Endothelial cell of umbilical vein (primary cell): Measurements from ENCODE around the gene NMNAT3. TPM values are rescaled to one million over a fixed set of nuclear protein-coding genes. Genes with fewer than 3 reads are reported as not detected.

Experiments
- Bru-seq: library from RNA; stranded (reverse); fragments of 400-500 nt; gene quantifications from one replicate; lab custom pipeline; 2021; lab: Mats Ljungman, UMichigan
- BruChase-seq, 2 experiments: library from RNA; stranded (reverse); fragments of 400-500 nt; gene quantifications; one replicate each; lab custom pipeline; 2021; lab: Mats Ljungman, UMichigan
- BruUV-seq: library from RNA; stranded (reverse); fragments of 400-500 nt; replicated peaks from 2 replicates; lab custom pipeline; 2021; lab: Mats Ljungman, UMichigan
- CTCF ChIA-PET: fragments of 300-600, 350-600 bp; sonication (Branson Sonifier 250); formaldehyde crosslinking; loops from one replicate; lab custom pipeline; 2021; ENCODE audit warnings: antibody characterized with exemption, inconsistent platforms; lab: Charles Lee
- POLR2A ChIA-PET: fragments of 300-600, 350-600 bp; sonication (Branson Sonifier 250); formaldehyde crosslinking; loops from one replicate; lab custom pipeline; 2021; ENCODE audit warnings: antibody characterized with exemption, inconsistent platforms; lab: Charles Lee
- DNase-seq: peaks from one replicate; pipeline ENCODE4 v3.0.0-alpha.2; 2011; ENCODE audit warnings: low read depth, low spot score
- FAIRE-seq: peaks from 2 replicates; lab custom pipeline; 2011; peaks lifted over from hg19 to GRCh38; lab: Jason Lieb, UNC
- H2AFZ ChIP-seq: 2 replicates; pipeline ENCODE4 v1.6.0; 2012; ENCODE audit warnings: low read depth, low read length, control low read depth, inconsistent platforms
- H3K27ac ChIP-seq: 2 replicates; pipeline ENCODE4 v1.5.1; 2011; ENCODE audit warnings: low read depth, mild to moderate bottlenecking, control low read depth, low read length, moderate library complexity; ENCODE audit not compliant: insufficient read depth
- H3K27me3 ChIP-seq, 2 experiments: 2 replicates each; pipeline versions ENCODE4 v1.6.0 to v1.6.1; 2011; ENCODE audit warnings: low read length in 2 of 2, mixed read lengths in 1 of 2; ENCODE audit not compliant: control insufficient read depth in 2 of 2, insufficient read depth in 2 of 2
- H3K36me3 ChIP-seq, 2 experiments: 2 replicates in 1 of 2; 3 replicates in 1 of 2; pipeline ENCODE4 v1.5.1; 2011; ENCODE audit warnings: low read length in 2 of 2, mild to moderate bottlenecking in 1 of 2, moderate library complexity in 1 of 2; ENCODE audit not compliant: control insufficient read depth in 2 of 2, insufficient read depth in 2 of 2; ENCODE audit errors: extremely low read depth in 1 of 2
- H3K4me1 ChIP-seq: 3 replicates; pipeline ENCODE4 v1.5.1; 2011; ENCODE audit warnings: mild to moderate bottlenecking, low read length; ENCODE audit not compliant: control insufficient read depth, insufficient read depth; ENCODE audit errors: extremely low read depth
- H3K4me2 ChIP-seq: 2 replicates; pipeline ENCODE4 v1.6.1; 2011; ENCODE audit warnings: low read length, control low read depth, mixed read lengths; ENCODE audit not compliant: insufficient read depth
- H3K4me3 ChIP-seq, 3 experiments: fragments of 200-600 bp in 1 of 3; sonication (generic), shearing (Covaris generic) in 1 of 3; replicated peaks in 1 of 3; 2 replicates each; pipeline ENCODE4 v1.5.1; 2011 to 2016; ENCODE audit warnings: control low read depth in 3 of 3, low read length in 3 of 3, mild to moderate bottlenecking in 2 of 3, inconsistent platforms in 1 of 3, low read depth in 1 of 3, moderate library complexity in 1 of 3; ENCODE audit not compliant: insufficient read depth in 1 of 3
- H3K79me2 ChIP-seq: 2 replicates; pipeline ENCODE4 v1.6.0; 2012; ENCODE audit warnings: low read length, inconsistent platforms; ENCODE audit not compliant: control insufficient read depth, insufficient read depth
- H3K9ac ChIP-seq: replicated peaks from 2 replicates; pipeline ENCODE3; 2011; ENCODE audit warnings: low read length, control low read depth; ENCODE audit not compliant: insufficient read depth; ENCODE audit errors: extremely low read depth
- H3K9me1 ChIP-seq: replicated peaks from 3 replicates; pipeline ENCODE4 v1.6.0; 2011; ENCODE audit warnings: mild to moderate bottlenecking, low read length; ENCODE audit not compliant: control insufficient read depth, insufficient read depth; ENCODE audit errors: extremely low read depth
- H3K9me3 ChIP-seq: replicated peaks from 2 replicates; pipeline ENCODE4 v1.5.1; 2012; ENCODE audit warnings: low read length, inconsistent platforms; ENCODE audit not compliant: control insufficient read depth, insufficient read depth
- H4K20me1 ChIP-seq: replicated peaks from 2 replicates; pipeline ENCODE3; 2011; ENCODE audit warnings: mild to moderate bottlenecking, low read length; ENCODE audit not compliant: control insufficient read depth, insufficient read depth; ENCODE audit errors: extremely low read depth
- EZH2 ChIP-seq: IDR thresholded peaks from 2 replicates; pipeline ENCODE4 v1.6.1; 2012; ENCODE audit warnings: borderline replicate concordance, low read depth, mild to moderate bottlenecking, moderate library complexity, low read length, inconsistent platforms; ENCODE audit not compliant: severe bottlenecking
- FOS ChIP-seq: IDR thresholded peaks from 2 replicates; pipeline ENCODE4 v1.6.1; 2011; ENCODE audit warnings: mild to moderate bottlenecking, low read length, moderate library complexity, borderline replicate concordance; ENCODE audit not compliant: insufficient read depth
- GATA2 ChIP-seq: IDR thresholded peaks from 2 replicates; pipeline ENCODE4 v1.7.0; 2011; ENCODE audit warnings: low read depth, mild to moderate bottlenecking, moderate library complexity, mixed read lengths, low read length; ENCODE audit not compliant: insufficient read length, insufficient read depth
- JUN ChIP-seq: IDR thresholded peaks from 2 replicates; pipeline ENCODE4 v1.6.1; 2011; ENCODE audit warnings: borderline replicate concordance, low read depth; ENCODE audit not compliant: insufficient read length, insufficient read depth
- MYC ChIP-seq: IDR thresholded peaks from one replicate; pipeline ENCODE4 v1.6.1; 2011; ENCODE audit warnings: mild to moderate bottlenecking, low read depth, low read length
- POLR2A ChIP-seq: IDR thresholded peaks from 2 replicates; pipeline ENCODE4 v1.6.1; 2012; ENCODE audit warnings: low read depth, mild to moderate bottlenecking, control low read depth, low read length
- POLR2AphosphoS5 ChIP-seq: IDR thresholded peaks from 2 replicates; pipeline ENCODE4 v1.6.1; 2012; ENCODE audit warnings: low read depth, mild to moderate bottlenecking, control low read depth, low read length, moderate library complexity; ENCODE audit not compliant: insufficient read depth
- dilution Hi-C: fragments of 300-500 bp; cut with MboI; formaldehyde crosslinking; loops from one replicate; pipeline ENCODE4 v1.15.0; 2019; ENCODE audit warnings: low sequenced_read_pairs; ENCODE audit not compliant: extremely low pct_ligation_motif_present
- intact Hi-C: fragments of 100-400 bp; cut with micrococcal nuclease; formaldehyde crosslinking; loops from one replicate; pipeline ENCODE4 v1.10.0; 2022
- long read RNA-seq: library from polyadenylated mRNA; stranded (forward); transcript quantifications from one replicate; pipeline ENCODE4 v2.0.0, GENCODE V29; 2021
- polyA minus RNA-seq, 3 experiments: library from RNA; depleted of rRNA, polyadenylated mRNA; stranded (reverse); fragments of >200 nt; gene quantifications; 1 replicate in 1 of 3; 2 replicates in 2 of 3; pipeline ENCODE4 v1.2.3, GENCODE V29; 2011
- polyA plus RNA-seq, 4 experiments: library from polyadenylated mRNA; depleted of rRNA in 3 of 4; stranded (reverse) in 3 of 4; unstranded in 1 of 4; fragments of >200 nt; gene quantifications; 2 replicates each; pipeline versions ENCODE4 v1.2.1 to v1.2.3, GENCODE V29; 2011 to 2012; ENCODE audit warnings: missing spikeins in 1 of 4
- total RNA-seq: library from RNA; stranded (reverse); gene quantifications from 2 replicates; pipeline ENCODE4 v1.2.3, GENCODE V29; 2021
- TF ChIP-seq, protein P1 (sequence below), 2 donors: IDR thresholded peaks; 1 replicate in 1 of 2; 2 replicates in 1 of 2; pipeline ENCODE4 v1.5.1; 2011; ENCODE audit warnings: low read length in 2 of 2, mild to moderate bottlenecking in 2 of 2, moderate library complexity in 2 of 2, control low read depth in 1 of 2, inconsistent platforms in 1 of 2, low read depth in 1 of 2; ENCODE audit not compliant: insufficient read depth in 1 of 2; ENCODE audit errors: extremely low read depth in 1 of 2
- TF ChIP-seq, protein P2 (sequence below): IDR thresholded peaks from 2 replicates; pipeline ENCODE4 v1.6.1; 2011; ENCODE audit not compliant: insufficient read depth, insufficient read length

The NMNAT3 gene
- 0.12 and 0.60 TPM in 2 replicates for total RNA-seq
- polyA plus RNA-seq, result 0.59 and 1.1 TPM in 2 replicates
- polyA plus RNA-seq (2011; cell fraction: cytosol; rRNA removed), result 0.62 and 0.83 TPM in 2 replicates
- 0.83 and 0.91 TPM in 2 replicates for polyA plus RNA-seq (2011; cell fraction: nucleus; rRNA removed)
- polyA plus RNA-seq (2012), result 0.31 and 0.48 TPM in 2 replicates
- polyA minus RNA-seq, result 1.5 and 1.6 TPM in 2 replicates
- 0.92 TPM for polyA minus RNA-seq (2011; cell fraction: cytosol; rRNA and poly(A)+ RNA removed)
- polyA minus RNA-seq (2011; cell fraction: nucleus; rRNA and poly(A)+ RNA removed), result 1.9 and 2.1 TPM in 2 replicates
- Bru-seq, nascent RNA, result percentile 21 among the genes with signal in this experiment
- percentile 9 among the genes with signal in this experiment for BruChase-seq, experiment 1, labeled RNA remaining after a 6-hour chase
- percentile 14 among the genes with signal in this experiment for BruChase-seq, experiment 2, labeled RNA remaining after a 2-hour chase
- long read RNA-seq, partial matches to known transcripts, result 0 of 1 reads
- long read RNA-seq, other reads (novel, unspliced or antisense), result 1 of 1 reads

DNA sequence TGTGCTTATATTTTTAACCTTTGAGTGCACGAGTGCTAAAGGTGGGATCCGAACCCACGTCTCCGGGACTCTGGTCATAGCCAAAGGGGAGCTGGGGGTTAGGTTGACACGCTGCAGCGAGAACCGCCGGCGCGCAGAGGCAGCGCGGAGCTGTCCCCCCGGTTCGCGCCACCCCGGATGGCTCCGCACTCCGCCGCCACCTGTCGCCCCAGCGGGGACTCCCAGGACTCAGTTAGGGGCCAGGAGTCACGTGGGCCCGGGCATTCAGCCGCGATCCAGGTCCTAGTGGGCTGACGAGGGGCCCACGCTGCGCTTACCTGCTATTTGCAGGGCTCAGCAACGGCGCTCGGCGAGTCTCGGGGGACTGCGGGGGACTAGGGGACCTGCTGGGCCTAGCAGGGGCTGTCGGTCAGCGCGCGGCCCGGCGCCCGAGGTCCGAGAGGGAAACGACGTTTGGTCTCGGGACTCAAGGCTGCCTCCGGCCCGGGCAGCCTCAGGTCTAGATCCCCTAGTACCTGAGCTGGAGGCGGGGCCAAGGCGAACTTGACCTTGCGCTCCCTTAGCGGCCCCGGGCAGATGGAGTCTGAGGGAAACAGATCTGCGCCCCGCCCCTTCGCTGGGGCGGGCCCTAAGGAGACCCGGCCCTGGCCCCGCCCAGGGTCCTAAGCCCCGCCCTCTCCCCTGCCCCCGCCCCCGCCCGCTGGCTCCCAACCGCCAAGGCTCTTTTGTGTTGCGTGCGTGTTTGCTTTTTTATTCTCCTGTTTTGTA, at the start of gene NMNAT3:
NMNAT3 (minus strand) TSS at position 585 of the 768 bp plus-strand sequence. CDS start 50,248 bp downstream, outside the sequence.
- Histone ChIP-seq H2AFZ (peak within 1 kb of the TSS; percentile 21), H4K20me1 (no peaks in the 10 kb centered on the region), H3K4me2 (peak within 1 kb of the TSS; percentile 4), H3K4me1 (no peaks in the 10 kb centered on the region), H3K27ac (no peak within 1 kb of the TSS), H3K9ac (no peak within 1 kb of the TSS), H3K9me3 (no peaks in the 10 kb centered on the region), H3K9me1 (no peaks in the 10 kb centered on the region), H3K27me3 (no peaks in the 10 kb centered on the region), H3K79me2 (no peaks in the 10 kb centered on the region), H3K36me3 (no peaks in the 10 kb centered on the region), H3K4me3 (peak within 1 kb of the TSS in 1 of 3 experiments; percentile 42)
- no peak for FAIRE-seq
- intact Hi-C loops (loop anchor here (5.0 to 10.0 kb wide), 2 partner anchors 140 to 253 kb away; partner anchors contain the start of gene RBP1), dilution Hi-C loops (no loop called here)
- TF ChIP-seq POLR2A (no peak), FOS (no peak), EZH2 (no peak), GATA2 (no peak), JUN (no peak), MYC (no peak), POLR2AphosphoS5 (no peak)
- TF ChIP-seq, protein P1, sequence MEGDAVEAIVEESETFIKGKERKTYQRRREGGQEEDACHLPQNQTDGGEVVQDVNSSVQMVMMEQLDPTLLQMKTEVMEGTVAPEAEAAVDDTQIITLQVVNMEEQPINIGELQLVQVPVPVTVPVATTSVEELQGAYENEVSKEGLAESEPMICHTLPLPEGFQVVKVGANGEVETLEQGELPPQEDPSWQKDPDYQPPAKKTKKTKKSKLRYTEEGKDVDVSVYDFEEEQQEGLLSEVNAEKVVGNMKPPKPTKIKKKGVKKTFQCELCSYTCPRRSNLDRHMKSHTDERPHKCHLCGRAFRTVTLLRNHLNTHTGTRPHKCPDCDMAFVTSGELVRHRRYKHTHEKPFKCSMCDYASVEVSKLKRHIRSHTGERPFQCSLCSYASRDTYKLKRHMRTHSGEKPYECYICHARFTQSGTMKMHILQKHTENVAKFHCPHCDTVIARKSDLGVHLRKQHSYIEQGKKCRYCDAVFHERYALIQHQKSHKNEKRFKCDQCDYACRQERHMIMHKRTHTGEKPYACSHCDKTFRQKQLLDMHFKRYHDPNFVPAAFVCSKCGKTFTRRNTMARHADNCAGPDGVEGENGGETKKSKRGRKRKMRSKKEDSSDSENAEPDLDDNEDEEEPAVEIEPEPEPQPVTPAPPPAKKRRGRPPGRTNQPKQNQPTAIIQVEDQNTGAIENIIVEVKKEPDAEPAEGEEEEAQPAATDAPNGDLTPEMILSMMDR (IDR thresholded peaks at IDR 0.05; ENCODE audit: extremely low read depth in 1 of 2, insufficient read depth in 1 of 2, low read depth in 1 of 2, low read length in 2 of 2), result no peak
- TF ChIP-seq, protein P2, sequence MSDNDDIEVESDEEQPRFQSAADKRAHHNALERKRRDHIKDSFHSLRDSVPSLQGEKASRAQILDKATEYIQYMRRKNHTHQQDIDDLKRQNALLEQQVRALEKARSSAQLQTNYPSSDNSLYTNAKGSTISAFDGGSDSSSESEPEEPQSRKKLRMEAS, result no peak
- ChIA-PET CTCF (no interaction called here), POLR2A (no interaction called here)
- DNase-seq, result peak; percentile 62
- no TSS peak for BruUV-seq
